HAP-1 (cell line): Measurements from ENCODE around the gene WBP4.

Experiments used
- DNase-seq, 2 experiments: peaks; one replicate each; pipeline ENCODE4 v3.0.0-alpha.2; 2016 to 2020; ENCODE audit warnings: low spot score in 2 of 2
- H3K27me3 ChIP-seq: fragments of 250-450 bp; sonication (Bioruptor Pico); 2 replicates; pipeline ENCODE4 v1.5.1; 2020; ENCODE audit warnings: low read depth, mild to moderate bottlenecking, moderate library complexity
- H3K36me3 ChIP-seq: fragments of 250-450 bp; sonication (Bioruptor Pico); replicated peaks from 2 replicates; pipeline ENCODE4 v1.5.1; 2020; ENCODE audit warnings: mild to moderate bottlenecking
- H3K4me1 ChIP-seq: fragments of 250-450 bp; sonication (Bioruptor Pico); 2 replicates; pipeline ENCODE4 v1.5.1; 2020; ENCODE audit warnings: mild to moderate bottlenecking
- H3K4me3 ChIP-seq: fragments of 250-450 bp; sonication (Bioruptor Pico); 2 replicates; pipeline ENCODE4 v1.5.1; 2020; ENCODE audit warnings: mild to moderate bottlenecking, moderate library complexity
- H3K9me3 ChIP-seq: fragments of 250-450 bp; sonication (Bioruptor Pico); 2 replicates; pipeline ENCODE4 v1.5.1; 2020; ENCODE audit warnings: mild to moderate bottlenecking, moderate library complexity
- in situ Hi-C: fragments of 300-500 bp; cut with MboI; formaldehyde crosslinking; loops from 3 replicates; pipeline ENCODE4 v1.14.3; 2020; ENCODE audit warnings: low sequenced_read_pairs, inconsistent platforms, mixed read lengths

The WBP4 gene

DNA sequence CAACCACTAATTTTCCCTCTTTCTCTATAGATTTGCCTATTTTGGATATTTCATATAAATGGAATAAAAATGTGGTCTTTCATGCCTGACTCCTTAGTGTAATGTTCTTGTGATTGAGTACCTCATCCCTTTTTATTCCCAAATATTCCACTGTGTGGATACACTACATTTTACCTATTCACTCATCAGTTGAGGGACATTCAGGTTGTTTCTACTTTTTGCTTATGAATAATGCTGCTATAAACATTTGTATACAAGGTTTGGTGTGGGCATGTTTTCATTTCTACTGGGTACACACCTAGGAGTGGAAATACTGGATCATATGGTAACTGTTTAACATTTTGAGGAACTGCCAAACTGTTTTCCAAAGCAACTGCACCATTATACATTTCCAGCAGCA, 5.1 kb upstream of the WBP4 start:
- Histone ChIP-seq H3K9me3 (no peaks in the 10 kb centered on the region), H3K27me3 (no peaks in the 10 kb centered on the region), H3K4me3 (no peak overlapping the region), H3K36me3 (no peaks in the 10 kb centered on the region), H3K4me1 (peaks cover 4% of the 10 kb centered on the region)
- in situ Hi-C loops = no loop called here
- no peak for DNase-seq

DNA sequence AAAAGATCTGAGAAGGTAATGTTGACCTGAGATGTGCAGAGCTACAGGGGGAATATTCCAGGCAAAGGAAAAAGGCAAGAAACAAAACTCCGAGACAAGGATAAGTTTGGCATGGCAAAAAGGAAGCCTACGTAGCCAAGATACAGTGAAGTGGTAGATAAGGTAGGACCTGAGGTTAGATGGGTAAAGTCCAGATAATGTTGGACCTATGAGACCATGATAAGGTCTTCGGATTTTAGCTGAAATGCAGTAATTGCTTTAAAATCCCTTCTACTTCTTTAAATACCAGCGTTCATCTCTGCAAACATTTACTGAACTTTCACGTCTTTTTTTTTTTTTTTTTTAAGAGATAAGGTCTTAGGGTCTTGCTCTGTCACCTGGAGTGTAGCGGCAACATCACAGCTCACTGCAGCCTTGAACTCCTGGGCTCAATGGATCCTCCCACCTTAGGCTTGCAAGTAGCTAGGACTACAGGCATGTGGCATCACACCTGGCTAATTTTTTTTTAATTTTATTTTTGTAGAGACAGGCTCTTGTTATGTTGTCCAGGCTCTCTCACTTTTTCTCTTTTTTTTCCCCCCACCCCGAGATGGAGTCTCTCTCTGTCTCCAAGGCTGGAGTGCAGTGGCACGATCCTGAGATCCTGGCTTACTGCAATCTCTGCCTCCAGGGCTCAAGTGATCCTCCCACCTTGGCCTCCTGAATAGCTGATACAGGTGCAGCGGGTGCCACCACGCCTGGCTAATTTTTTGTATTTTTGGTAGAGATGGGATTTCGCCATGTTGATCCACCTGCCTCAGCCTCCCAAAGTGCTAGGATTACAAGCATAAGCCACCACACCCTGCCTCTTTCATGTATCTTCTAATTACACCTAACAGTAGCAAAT, 4.2 kb upstream of the WBP4 start:
- no peaks in the 10 kb centered on the region for H3K36me3 ChIP-seq
- no peaks in the 10 kb centered on the region for H3K27me3 ChIP-seq
- H3K4me3 ChIP-seq = no peak overlapping the region
- in situ Hi-C loops = no loop called here
- H3K9me3 ChIP-seq = no peaks in the 10 kb centered on the region
- H3K4me1 ChIP-seq = peaks cover 4% of the 10 kb centered on the region
- DNase-seq = no peak

DNA sequence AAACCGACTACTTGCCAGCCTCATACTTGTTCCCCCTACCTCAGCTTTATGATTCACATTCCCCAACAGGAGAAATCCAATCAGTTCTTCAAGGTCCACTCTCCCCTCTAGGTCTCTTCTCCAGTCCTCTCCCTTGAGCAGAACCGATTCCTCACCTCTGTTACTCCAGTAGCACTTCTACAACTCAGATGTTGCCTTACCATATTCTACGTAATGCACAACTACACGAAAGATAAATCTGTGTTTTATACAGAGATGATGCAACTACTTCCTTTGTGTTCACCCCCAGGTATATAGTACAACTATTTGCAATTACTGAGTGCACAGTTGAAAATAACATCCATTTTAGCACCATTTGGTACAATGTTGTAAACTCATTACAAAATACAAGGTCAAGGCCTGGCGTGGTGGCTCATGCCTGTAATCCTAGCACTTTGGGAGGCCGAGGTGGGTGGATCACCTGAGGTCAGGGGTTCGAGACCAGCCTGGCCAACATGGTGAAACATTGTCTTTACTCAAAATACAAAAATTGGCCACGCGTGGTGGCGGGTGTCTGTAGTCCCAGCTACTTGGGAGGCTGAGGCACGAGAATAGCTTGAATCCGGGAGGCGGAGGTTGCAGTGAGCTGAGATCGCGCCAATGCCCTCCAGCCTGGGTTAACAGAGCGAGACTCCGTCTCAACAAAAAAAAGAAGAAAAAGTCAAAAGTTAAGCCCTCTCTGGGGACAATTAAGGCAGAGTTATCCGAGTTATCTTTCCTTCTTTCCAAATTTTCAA, 2.8 kb upstream of the WBP4 start:
- Histone ChIP-seq H3K27me3 (no peaks in the 10 kb centered on the region), H3K4me3 (no peak overlapping the region), H3K4me1 (peaks cover 15% of the 10 kb centered on the region), H3K36me3 (no peaks in the 10 kb centered on the region), H3K9me3 (no peaks in the 10 kb centered on the region)
- in situ Hi-C loops = no loop called here
- DNase-seq = no peak

DNA sequence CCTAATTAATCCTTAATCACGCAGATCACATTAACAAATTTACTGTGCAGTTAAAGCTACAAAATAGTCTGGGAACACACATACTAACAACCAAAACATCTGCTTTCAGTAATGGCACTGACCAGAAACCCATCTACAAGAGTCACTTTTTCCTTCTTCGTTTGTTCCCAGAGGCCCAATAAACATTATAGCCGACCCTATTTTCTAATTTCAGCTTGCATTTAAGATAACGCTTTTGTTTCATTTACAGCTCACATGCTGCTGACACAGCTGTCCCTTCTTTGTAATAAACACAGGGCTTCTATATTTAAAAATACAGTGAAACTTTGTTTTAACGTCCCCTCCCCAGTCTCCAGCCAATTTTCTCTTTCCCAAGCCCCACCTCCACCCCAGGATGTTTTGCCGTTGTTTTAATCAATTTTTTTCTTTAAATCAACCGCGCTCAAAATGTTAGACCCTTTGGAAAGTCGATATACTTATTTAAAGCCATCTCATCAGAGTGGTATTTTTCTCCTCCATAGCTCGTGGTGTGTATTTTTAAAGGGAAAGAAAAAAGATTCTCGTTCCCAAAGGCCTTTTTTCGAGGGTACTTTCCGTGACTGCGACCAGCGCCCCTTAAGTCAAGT, 1.7 kb upstream of the WBP4 start:
- Histone ChIP-seq H3K9me3 (no peaks in the 10 kb centered on the region), H3K36me3 (no peaks in the 10 kb centered on the region), H3K4me3 (peak overlapping the region; percentile 82), H3K4me1 (peaks cover 25% of the 10 kb centered on the region), H3K27me3 (no peaks in the 10 kb centered on the region)
- in situ Hi-C loops = loop anchor here (10.0 kb wide), 1 partner anchor 255 kb away; the partner anchor contains the start of gene NAA16
- no peak for DNase-seq

DNA sequence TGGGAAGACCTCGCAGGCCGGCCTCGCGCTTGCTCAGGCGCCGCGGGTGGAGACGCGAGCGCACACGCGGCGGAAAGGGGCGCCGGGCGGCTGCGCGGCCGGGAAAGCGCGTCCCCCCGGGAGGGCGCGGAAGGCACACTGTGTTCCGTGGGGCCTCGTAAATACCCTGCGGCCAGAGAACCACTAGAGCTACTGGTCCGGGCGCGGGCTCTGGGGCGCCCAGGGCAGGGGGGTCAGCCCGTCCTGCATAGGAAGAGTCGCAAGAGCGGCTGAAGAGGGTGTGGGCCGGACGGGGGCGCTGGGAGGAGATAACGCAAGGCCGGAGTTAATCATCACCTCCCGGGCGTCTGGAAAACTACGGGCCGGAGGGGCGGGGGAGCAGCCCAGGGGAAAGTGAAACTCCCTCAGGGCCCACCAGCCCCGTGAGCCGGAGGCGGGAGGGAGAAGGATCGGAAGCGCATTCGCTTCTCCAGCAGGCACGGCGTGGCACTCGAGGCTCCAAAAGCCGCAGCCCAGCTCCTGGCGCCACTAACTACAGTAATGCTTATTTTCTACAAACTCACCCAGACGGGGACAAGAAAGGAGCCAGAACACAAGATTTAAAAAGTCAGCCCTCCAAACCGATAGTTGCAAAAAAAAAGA, 1.1 kb upstream of the WBP4 start:
- Histone ChIP-seq H3K9me3 (no peaks in the 10 kb centered on the region), H3K36me3 (no peaks in the 10 kb centered on the region), H3K4me1 (peaks cover 29% of the 10 kb centered on the region), H3K27me3 (no peaks in the 10 kb centered on the region), H3K4me3 (peak overlapping the region; percentile 82)
- in situ Hi-C loops = loop anchor here (10.0 kb wide), 1 partner anchor 255 kb away; the partner anchor contains the start of gene NAA16
- DNase-seq = peak; percentile 84 to 92

DNA sequence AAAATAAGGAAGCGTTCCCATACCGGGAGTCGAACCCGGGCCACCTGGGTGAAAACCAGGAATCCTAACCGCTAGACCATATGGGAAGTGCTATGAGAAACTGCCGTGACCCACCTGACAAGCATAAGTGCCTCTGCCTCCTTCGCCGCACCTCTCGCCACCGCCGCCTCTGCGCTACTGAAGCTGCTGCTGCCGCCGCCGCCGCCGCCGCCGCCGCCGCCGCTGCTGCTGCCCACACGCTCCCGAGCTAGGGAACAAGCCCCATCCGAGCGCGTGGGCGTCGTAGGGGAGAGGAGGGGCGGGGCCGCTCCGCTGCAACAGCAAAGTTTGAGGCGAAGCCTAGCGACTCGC, 610 bp upstream of the WBP4 start:
- Histone ChIP-seq H3K27me3 (no peaks in the 10 kb centered on the region), H3K4me3 (peak overlapping the region; percentile 82), H3K9me3 (no peaks in the 10 kb centered on the region), H3K4me1 (peaks cover 32% of the 10 kb centered on the region), H3K36me3 (no peaks in the 10 kb centered on the region)
- peak; percentile 83 to 90 for DNase-seq
- in situ Hi-C loops = loop anchor here (10.0 kb wide), 1 partner anchor 254 kb away; the partner anchor contains the start of gene NAA16

DNA sequence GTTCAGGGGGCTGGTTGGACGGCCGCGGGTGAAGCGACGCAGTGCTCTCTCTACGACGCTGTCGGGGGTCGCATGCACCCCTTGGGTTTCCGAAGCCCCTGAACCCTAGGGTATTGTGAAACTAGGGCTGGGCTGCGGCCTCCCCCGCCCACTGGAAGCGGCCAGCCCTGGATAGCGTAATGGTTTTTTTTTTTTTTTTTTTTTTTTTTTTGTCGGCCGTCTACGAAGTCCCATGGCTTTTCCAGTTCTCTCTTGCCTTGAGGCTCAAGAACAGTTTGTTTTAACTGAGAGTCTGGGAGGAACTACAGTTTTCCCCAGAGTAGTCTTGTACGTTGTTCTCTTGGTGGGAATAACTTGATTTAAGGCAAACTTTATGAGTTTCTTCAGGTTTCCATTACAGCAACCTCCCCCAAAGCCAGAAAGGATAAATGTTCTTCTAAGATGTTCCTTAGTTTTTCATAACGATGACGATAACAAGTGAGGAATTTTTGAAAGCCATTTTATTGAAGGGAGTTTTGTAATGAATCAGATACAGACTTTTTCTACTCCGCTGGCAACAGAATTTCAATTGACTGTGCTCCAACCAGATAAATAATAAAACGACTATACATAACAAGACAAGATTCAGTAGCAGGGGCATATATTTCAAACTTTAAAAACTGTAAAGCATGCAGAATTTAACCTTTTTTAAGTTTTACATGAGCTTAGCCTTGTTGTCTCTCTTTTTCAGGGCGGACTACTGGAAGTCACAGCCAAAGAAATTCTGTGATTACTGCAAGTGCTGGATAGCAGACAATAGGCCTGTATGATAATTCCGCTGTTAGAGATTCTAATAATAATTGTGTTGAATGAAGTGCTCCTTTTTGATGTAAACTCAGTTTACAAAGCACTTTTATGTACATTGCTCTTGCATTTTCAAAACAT, 867 bp downstream of the WBP4 start:
- DNase-seq = peak in 1 of 2 experiments; percentile 37
- in situ Hi-C loops = loop anchor here (10.0 kb wide), 1 partner anchor 253 kb away; the partner anchor contains the start of gene NAA16
- H3K27me3 ChIP-seq = no peaks in the 10 kb centered on the region
- H3K4me3 ChIP-seq = peak overlapping the region; percentile 82
- peaks cover 37% of the 10 kb centered on the region for H3K4me1 ChIP-seq
- no peaks in the 10 kb centered on the region for H3K36me3 ChIP-seq
- no peaks in the 10 kb centered on the region for H3K9me3 ChIP-seq

DNA sequence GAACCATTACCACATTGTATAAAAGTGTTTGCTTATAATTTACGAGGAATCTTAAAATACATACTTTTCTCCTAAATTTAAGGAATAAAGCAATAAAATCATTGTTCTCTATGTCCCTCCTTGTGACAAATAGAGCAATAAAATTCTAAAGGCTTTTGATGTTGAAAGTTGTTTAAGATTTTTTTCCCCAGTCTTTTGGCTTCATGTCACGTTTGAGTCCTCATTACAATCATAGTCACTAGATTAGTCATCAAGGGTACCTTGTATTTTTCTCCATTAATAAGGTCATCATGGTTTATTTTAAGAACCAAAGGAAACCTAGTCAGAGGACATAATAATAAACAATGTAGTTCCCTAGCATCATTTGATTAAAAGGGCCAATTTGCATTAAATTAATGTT, 3.2 kb downstream of the WBP4 start:
- in situ Hi-C loops = loop anchor here (10.0 kb wide), 1 partner anchor 250 kb away; the partner anchor contains the start of gene NAA16
- H3K4me1 ChIP-seq = peaks cover 33% of the 10 kb centered on the region
- 0 out of 2 replicates have a peak, but pooled peaks cover 3% of the 10 kb centered on the region for H3K36me3 ChIP-seq
- no peak overlapping the region for H3K4me3 ChIP-seq
- peak in 1 of 2 experiments; percentile 44 for DNase-seq
- no peaks in the 10 kb centered on the region for H3K9me3 ChIP-seq
- H3K27me3 ChIP-seq = no peaks in the 10 kb centered on the region

DNA sequence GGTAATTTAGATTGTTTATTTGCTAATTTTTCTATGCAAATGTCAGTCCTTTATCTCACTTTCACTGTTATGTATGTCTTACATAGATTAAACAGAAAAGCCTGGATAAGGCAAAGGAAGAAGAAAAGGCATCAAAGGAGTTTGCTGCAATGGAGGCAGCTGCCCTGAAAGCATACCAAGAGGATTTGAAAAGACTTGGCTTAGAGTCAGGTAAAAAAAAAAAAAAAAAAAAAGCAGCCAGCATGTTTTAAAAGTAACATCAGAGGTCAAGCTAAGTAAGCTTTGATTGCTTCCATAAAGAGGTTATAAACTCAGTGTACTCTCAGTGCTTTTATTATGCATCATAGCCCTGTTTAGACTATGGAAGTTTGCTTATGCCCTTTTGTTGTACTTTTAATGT, 3.8 kb downstream of the WBP4 start:
- H3K9me3 ChIP-seq = no peaks in the 10 kb centered on the region
- H3K4me1 ChIP-seq = peaks cover 33% of the 10 kb centered on the region
- H3K36me3 ChIP-seq = 0 out of 2 replicates have a peak, but pooled peaks cover 3% of the 10 kb centered on the region
- H3K27me3 ChIP-seq = no peaks in the 10 kb centered on the region
- no peak overlapping the region for H3K4me3 ChIP-seq
- DNase-seq = peak; percentile 51 to 93
- in situ Hi-C loops = loop anchor here (10.0 kb wide), 1 partner anchor 250 kb away; the partner anchor contains the start of gene NAA16

DNA sequence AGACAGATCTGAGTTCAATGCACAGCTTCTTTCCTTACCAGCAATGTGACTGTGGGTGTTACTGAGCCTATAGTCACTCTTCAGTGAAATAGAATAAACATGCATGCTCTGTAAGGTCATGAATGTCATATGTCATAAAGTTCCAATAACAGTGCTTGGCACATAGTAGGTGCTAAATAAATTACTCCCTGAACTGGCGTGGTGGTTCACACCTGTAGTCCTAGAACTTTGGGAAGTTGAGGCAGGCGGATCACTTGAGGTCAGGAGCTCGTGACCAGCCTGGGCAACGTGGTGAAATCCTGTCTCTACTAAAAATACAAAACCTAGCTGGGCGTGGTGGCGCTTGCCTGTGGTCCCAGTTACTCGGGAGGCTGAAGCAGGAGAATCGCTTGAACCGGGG, 13.2 kb downstream of the WBP4 start:
- Histone ChIP-seq H3K4me3 (no peak overlapping the region), H3K9me3 (no peaks in the 10 kb centered on the region), H3K27me3 (no peaks in the 10 kb centered on the region), H3K4me1 (no peaks in the 10 kb centered on the region), H3K36me3 (peaks cover 11% of the 10 kb centered on the region)
- in situ Hi-C loops = loop anchor here (5.0 kb wide), 1 partner anchor 148 kb away; no protein-coding TSS in a partner anchor
- no peak for DNase-seq

DNA sequence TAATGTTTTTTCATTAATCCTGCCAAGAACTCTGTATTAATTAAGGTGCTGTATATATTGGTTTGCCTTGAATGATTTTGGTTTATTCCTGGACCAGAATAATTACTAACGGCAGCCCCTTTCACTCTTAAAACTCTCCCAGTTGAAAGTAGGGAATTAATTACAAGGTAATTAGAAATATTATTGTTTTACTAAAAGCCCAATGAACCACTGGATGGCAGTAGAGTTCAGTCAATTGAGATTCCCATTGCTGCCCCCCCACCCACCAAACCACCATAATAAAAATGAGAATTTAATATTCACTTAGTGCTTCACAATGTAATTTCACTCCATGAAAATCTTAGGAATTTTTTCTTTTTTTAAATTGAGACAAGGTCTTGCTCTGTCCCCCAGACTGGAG, 13.7 kb downstream of the WBP4 start:
- H3K4me1 ChIP-seq = no peaks in the 10 kb centered on the region
- DNase-seq = peak; percentile 15 to 30
- no peaks in the 10 kb centered on the region for H3K9me3 ChIP-seq
- H3K36me3 ChIP-seq = peaks cover 11% of the 10 kb centered on the region
- in situ Hi-C loops = no loop called here
- H3K27me3 ChIP-seq = no peaks in the 10 kb centered on the region
- no peak overlapping the region for H3K4me3 ChIP-seq

DNA sequence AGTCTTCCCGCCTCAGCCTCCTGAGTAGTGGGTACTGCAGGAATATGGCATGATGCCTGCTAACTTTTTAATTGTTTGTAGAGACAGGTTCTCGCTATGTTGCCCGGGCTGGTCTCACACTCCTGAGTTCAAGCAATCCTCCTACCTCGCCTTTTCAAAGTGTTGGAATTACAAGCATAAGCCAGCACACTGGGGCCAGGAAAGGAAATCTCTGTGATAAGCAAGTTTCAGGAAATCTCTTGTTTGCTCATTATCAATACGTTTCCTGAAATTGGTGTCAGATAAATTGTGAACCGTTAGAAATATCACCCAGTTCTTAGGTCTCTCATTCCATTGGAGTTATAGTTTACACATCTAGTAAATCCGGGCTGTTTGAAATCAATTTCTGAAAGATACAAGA, 14.2 kb downstream of the WBP4 start:
- Histone ChIP-seq H3K36me3 (peaks cover 11% of the 10 kb centered on the region), H3K4me1 (no peaks in the 10 kb centered on the region), H3K4me3 (no peak overlapping the region), H3K9me3 (no peaks in the 10 kb centered on the region), H3K27me3 (no peaks in the 10 kb centered on the region)
- in situ Hi-C loops = no loop called here
- DNase-seq = no peak
